GM18517 (cell line): ENCODE data around the gene FBXL22.
"Not testable (repeated sequence)": the region's sequence is repeated elsewhere in the genome, so short reads cannot be mapped to it uniquely, and the experiment has no call there.

ENCODE experiments used
- ATAC-seq: cut with Tn5 transposase; IDR thresholded peaks from one replicate; pipeline ENCODE4 v1.9.1; 2021; ENCODE audit warnings: mild to moderate bottlenecking, moderate library complexity; ENCODE audit not compliant: unreplicated experiment

The FBXL22 gene

DNA sequence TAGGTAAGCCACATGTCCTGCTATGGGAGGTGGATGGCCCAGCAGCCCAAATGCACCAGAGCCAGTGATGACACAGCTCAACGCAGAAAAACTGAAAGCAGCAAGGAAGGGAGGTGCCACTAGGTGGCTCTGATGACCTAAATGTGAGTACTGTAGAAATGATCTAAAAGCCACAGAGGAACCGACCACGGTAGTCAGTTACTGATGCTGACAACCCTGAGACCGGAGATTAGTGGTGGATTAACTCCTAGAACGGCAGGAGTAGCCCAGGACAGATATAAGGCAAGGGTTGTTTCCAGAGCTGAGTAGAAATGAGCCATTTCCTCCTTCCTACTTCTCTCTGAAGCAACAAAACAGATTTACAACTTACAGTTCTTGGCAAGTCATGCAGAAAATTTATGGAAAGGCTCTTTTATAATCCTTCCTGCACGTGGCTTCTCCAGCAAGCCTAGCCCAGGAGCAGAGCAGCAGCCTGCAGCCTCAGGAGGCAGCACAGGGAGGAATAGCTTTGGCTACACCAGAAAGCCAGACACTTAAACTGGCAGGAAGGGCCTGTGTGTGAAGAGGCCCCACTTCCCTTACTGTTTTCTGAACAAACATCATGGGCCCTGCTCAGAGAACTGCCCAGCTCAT is 13.1 kb downstream of the FBXL22 start:
- peak; percentile 91 for ATAC-seq

DNA sequence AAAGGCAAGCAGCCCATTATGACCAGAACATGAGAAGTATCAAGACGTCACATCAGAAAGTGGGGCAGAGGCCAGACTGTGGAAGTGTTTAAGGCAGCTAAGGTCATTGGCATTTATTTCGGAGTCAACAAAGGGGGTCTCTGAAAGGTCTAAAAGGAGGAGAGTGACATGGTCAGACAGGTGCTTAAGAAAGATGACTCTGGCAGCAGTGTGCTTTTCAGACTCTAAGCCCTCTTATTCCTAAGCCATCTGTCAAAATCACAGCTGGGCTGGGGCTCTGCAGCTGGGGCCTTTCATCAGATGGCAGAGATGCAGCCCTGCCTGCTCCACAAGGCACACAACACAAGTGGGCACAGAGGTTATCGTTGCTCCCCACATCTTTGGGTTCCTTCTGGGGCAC is 14.0 kb downstream of the FBXL22 start:
- ATAC-seq, result no peak

DNA sequence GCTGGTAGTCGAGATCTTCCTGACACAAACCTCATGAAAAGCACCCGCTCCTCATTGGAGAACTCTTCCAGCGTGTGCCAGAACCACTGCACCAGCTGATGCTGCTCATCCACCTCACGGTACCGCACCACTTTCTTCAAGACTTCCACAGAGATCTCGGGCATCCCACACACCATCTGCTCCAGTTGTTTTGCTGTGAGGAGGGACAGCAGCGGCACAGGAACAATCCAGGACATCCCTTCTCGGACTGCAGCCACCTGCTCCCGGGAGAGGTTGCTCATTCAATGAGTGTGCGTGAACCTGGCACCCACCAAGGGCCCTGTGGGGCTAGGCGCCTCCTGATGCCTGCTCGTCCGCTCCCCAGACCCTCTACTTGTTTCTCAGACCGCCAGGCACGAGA is 15.1 kb downstream of the FBXL22 start:
- ATAC-seq, result no peak

DNA sequence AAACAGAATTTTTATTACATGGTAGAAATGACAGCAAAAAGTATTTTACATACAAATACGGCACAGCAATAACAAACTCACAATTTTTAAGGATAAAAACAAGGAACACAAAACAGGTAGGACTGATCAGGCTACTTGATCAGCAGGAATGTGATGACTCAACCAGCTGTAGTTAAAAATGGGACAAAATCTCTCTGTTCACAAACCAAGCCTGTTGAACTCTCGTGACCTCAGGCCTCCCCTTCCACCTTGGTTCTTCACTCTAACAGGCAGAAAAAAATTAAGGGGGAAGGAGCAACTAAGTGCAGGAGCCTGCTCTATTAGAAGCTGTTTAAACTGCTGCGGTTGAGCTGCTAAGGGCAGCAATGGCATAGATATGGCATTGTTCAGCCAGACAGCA is 18.7 kb downstream of the FBXL22 start:
- no peak for ATAC-seq

DNA sequence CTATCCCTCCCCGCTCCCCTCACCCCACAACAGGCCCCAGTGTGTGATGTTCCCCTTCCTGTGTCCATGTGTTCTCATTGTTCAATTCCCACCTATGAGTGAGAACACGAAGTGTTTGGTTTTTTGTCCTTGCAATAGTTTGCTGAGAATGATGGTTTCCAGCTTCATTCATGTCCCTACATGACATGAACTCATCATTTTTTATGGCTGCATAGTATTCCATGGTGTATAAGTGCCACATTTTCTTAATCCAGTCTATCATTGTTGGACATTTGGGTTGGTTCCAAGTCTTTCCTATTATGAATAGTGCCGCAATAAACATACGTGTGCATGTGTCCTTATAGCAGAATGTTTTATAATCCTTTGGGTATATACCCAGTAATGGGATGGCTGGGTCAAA is 20.0 kb downstream of the FBXL22 start:
- ATAC-seq, result not testable (repeated sequence)

DNA sequence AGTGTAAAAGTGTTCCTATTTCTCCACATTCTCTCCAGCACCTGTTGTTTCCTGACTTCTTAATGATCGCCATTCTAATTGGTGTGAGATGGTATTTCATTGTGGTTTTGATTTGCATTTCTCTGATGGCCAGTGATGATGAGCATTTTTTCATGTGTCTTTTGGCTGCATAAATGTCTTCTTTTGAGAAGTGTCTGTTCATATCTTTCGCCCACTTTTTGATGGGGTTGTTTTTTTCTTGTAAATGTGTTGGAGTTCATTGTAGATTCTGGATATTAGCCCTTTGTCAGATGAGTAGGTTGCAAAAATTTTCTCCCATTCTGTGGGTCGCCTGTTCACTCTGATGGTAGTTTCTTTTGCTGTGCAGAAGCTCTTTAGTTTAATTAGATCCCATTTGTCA is 20.4 kb downstream of the FBXL22 start:
- not testable (repeated sequence) for ATAC-seq

DNA sequence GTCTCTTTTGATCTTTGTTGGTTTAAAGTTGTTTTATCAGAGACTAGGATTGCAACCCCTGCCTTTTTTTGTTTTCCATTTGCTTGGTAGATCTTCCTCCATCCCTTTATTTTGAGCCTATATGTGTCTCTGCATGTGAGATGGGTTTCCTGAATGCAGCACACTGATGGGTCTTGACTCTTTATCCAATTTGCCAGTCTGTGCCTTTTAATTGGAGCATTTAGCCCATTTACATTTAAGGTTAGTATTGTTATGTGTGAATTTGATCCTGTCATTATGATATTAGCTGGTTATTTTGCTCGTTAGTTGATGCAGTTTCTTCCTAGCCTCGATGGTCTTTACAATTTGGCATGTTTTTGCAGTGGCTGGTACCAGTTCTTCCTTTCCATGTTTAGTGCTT is 23.6 kb downstream of the FBXL22 start:
- not testable (repeated sequence) for ATAC-seq

DNA sequence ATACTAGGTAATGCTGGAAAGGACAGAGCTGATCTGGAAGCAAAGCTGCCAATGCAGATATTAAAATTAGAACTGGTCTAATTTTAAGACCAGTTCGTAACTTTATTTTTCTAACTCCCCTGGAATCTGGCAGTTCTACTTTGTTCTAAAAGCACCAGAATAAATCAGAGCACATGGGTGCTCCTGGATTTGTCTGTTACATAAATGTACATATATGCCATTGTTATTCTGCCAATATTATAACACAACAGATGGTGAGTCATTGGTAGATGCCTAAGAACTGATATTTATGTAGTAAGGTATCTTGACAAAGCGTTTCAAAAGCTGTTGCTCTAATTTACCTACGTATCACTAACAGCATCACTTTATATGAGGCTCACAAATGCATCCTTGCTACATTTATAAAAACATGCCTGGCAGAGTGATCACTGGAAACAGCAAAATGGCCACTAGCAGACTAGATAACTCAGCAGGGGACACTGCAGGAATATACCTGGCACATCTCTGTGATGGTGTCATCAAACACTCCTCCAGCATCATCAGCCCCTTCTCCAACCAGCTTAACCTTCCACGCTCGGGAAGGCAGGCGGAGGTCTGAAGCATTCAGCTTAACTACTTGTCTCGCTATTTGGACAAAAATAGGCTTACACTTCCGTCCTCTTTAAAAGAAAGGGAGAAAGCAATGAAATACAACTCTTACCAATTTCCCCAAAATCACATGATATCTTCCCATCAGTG is 26.2 kb downstream of the FBXL22 start:
- no peak for ATAC-seq

DNA sequence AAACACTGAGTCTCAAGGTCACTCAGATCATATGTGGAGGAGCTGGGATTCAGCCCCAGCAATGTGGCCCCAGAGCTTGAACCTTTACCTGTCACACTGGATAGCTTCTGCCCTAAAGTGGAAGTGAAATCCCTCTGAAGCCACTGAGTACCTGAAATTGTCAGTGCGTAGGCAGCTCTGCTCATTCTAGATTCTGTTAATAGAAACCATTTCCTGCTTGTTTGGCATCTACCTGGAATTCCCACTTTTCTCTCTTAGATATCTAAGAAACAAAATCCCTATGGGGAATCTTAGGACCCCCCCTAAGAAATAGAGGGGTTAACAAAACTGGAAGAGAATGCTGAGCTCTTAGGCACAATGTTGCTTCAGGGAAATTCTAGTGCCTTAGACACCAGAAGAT is 29.8 kb downstream of the FBXL22 start:
- ATAC-seq, result no peak

DNA sequence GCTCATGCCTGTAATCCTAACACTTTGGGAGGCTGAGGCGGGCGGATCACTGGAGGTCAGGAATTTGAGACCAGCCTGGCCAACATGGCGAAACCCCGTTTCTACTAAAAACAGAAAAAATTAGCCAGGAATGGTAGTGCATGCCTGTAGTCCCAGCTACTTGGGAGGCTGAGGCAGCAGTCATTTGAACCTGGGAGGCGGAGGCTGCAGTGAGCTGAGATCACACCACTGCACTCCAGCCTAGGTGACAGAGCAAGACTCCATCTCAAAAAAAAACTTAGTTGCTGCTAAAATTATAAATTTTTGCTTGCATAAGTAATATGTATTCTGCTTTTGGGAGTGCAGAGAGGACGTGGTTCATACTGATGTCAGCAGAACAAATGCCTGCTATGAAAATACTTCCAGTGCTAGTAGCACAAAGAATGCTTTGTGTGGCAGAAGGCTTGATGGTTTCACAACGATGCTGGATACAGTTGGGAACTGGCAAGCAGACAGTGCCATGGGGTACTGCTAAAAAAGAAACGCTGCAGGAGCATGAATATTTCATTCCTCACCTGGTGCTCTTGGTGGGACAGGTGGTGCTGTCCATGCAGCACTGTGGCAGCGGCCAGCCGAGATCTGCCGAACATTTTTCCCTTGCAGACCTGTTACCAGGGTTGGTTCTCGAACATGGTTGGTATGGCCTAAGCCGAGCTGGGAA is 31.1 kb downstream of the FBXL22 start:
- ATAC-seq, result no peak

DNA sequence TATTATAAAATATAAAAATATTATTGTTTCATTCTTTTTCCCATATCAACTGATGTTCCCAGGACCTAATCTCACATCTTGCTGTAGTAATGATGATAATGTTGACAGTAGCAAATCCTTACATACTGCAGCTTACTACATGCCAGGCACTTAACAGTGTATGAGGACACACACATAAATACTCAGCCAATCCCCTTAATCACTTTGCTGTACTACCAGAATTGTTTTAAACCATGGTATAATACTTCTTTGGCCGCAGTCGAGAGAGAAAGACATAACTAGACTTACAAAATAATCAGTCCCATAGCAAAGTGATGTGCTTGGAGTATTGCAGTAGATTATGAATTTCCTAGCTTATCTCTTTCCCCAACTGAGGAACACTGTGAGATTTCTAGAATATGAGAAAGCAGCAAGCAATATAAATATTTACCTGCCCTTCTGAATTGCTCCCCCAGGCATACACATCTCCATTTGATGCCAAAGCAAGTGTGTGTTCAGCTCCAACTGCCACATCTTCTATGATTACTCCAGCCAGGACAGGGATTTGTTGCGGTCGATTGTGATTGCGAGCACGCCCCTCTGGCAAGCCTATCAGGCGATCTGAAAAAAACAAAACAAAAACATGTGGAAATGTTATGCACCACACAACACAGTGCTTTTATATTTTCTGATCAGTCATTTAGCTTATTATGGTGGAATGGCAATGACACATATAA is 33.0 kb downstream of the FBXL22 start:
- no peak for ATAC-seq

DNA sequence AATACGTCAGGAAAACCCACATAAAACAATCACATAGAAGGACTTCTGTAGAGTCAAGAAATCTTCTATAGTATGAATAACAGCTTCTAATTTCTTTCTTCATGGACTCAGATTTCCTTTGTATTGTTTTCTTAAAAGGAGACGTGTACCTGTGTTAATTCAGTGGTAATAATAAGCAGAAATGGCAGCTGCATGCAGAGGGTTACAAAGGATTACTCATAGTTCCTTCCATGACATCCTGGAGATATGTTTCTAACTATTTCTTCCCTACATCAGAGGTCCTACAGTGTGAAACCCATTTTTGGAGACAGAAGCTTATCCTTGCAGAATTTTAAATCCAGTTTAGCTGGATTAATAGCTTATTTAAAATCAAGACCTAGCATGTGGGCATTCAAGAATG is 36.1 kb downstream of the FBXL22 start:
- no peak for ATAC-seq

DNA sequence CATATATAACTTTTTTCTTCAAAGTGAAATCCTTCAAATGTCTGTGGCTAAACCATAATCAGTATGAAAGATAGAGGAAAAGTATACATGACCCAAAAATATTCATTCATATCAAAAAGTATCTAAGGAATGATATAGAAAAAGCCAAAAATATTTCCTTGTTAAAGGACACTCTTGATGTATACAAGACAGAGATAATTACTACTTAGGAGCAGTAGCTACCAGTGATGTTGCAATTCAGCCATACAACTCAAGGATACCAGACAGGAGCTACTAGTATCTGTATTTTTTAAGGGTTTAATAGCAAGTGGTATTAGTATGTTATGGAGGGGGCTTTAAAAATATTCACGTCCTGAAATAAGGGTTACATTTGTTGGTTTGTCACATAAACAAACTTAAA is 37.0 kb downstream of the FBXL22 start:
- no peak for ATAC-seq

DNA sequence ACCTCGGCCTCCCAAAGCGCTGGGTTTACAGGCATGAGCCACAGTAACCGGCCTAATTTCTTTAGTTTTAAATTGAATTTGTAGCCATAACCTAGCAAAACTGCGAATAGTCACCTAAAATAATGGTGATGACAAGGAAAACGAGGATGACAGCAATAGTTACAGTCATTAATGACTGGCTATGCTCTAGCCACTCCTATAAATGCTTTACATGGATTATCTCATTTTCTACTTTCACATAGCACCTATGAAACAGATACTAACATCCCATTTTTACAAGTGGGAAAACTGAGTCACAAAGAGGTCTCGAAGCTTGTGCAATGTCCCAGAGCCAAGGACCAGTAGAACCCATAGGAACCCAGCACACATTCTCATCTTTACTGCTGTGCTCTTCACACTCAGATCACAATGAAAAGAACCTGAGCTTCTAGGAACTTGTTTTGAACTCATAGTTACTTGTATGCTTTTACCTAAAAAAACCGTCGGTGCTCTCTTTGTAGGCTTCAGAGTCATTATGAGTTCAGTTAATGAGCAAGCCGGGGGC is 39.4 kb downstream of the FBXL22 start:
- ATAC-seq, result no peak

DNA sequence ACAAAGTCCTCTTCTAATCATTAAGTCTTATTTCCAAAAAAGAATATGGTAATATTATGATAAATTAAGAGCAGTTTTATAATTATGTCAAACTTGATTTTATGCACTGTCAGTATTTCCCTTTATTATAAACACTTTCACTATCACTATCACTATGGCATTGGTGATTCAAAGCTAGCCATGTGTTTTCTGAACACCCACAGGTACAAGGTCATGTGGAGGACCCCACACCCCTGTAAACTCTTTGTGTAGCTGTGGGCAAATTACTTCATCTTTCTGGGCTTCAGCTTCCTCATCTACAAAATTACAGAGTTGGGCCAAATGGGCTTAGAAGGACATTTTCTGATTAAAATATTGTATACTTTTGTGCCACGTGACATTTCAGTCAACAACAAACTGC is 41.7 kb downstream of the FBXL22 start:
- ATAC-seq, result no peak

DNA sequence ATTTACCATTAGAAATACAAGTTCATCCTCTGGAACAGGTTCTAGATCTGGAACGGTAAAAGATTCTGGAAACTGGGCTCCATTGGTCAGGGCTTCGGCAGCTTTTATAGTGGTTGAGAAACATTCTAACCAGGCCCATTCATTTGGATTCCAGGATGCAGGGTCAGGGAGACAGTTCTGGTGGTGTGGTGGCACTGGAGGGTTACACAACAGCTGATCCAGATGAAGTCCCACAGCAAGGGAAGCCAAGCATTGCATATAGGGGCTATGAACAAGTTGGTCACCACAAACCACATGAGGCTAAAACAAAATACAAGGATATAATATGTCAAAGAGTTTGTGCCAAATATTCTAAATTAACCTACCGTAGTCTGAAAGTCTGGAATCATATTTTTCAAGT is 43.0 kb downstream of the FBXL22 start:
- ATAC-seq, result no peak
